Measurements from ENCODE around the gene KCNIP4. TPM values are rescaled to one million over a fixed set of nuclear protein-coding genes. Genes with fewer than 3 reads are reported as not detected.

KCNIP4 gene
- total and polyA plus RNA-seq, 10 of the 15 experiments (the other 5 are each of a cell fraction or from before 2014, with no cell fraction given) = 0.03 to 0.23 (median 0.13) TPM; not detected in 7

GRCh38 chr4:20859097-20859781 lies 1089.3 kb downstream of the KCNIP4 start:
- ChIA-PET SMC1A (ENCODE audit: uncharacterized antibody, unreplicated experiment) (no interaction called here), RAD21 (ENCODE audit: unreplicated experiment) (no interaction called here), POLR2A (no interaction called here), CTCF (no interaction called here)
- Histone ChIP-seq H3K9ac (ENCODE audit: control insufficient read depth, insufficient read depth, low read length) (no peak overlapping the region), H3K4me2 (ENCODE audit: control insufficient read depth, insufficient read depth) (no peak overlapping the region), H3K9me3 (replicated peaks; ENCODE audit: control insufficient read depth, insufficient read depth, low read length) (no peaks in the 10 kb centered on the region), H3K27ac (ENCODE audit: control insufficient read depth, insufficient read depth) (no peak overlapping the region), H4K20me1 (ENCODE audit: control insufficient read depth, insufficient read depth) (no peaks in the 10 kb centered on the region), H2AFZ (ENCODE audit: control insufficient read depth, low read depth, low read length) (no peak overlapping the region), H3K36me3 (ENCODE audit: control insufficient read depth in 2 of 2, insufficient read depth in 2 of 2, low read length in 1 of 2) (no peaks in the 10 kb centered on the region), H3K27me3 (replicated peaks in 1 of 2; ENCODE audit: control insufficient read depth in 2 of 2, insufficient read depth in 2 of 2, low read length in 1 of 2) (no peaks in the 10 kb centered on the region), H3K4me1 (ENCODE audit: control insufficient read depth, insufficient read depth, low read length) (no peaks in the 10 kb centered on the region), H3K4me3 (no peak overlapping the region), H3K79me2 (ENCODE audit: control insufficient read depth, insufficient read depth, low read length) (no peaks in the 10 kb centered on the region)
- 33% methylated on average over 8 of the region's 8 CpGs for WGBS (ENCODE audit: insufficient coverage, insufficient replicate concordance, low lambda C conversion rate, missing lambda C conversion rate)
- ATAC-seq (no peak), FAIRE-seq (no peak), DNase-seq (ENCODE audit: low read depth, low spot score) (no peak)
- in situ Hi-C loops (cut with MboI) = no loop called here
- intact Hi-C loops (cut with micrococcal nuclease; ENCODE audit: unreplicated experiment) = no loop called here
- TF ChIP-seq ZNF274 (IDR thresholded peaks at IDR 0.05; ENCODE audit: insufficient read depth, insufficient read length) (no peak), BCL11A (IDR thresholded peaks at IDR 0.05; ENCODE audit: low read depth, low read length) (no peak), ASH2L (IDR thresholded peaks at IDR 0.05; ENCODE audit: borderline replicate concordance, low read depth) (no peak), ZNF384 (IDR thresholded peaks at IDR 0.05; ENCODE audit: borderline replicate concordance, low read depth, low read length) (no peak), E2F8 (IDR thresholded peaks at IDR 0.05; ENCODE audit: low read depth, partially characterized antibody) (no peak), NR2F1 (conservative IDR thresholded peaks at IDR 0.05) (no peak), EGR1 (IDR thresholded peaks at IDR 0.05; ENCODE audit: borderline replicate concordance in 1 of 2, low read depth in 2 of 2, low read length in 2 of 2) (no peak), NR2C2 (IDR thresholded peaks at IDR 0.05; ENCODE audit: borderline replicate concordance, control insufficient read depth, insufficient read length, low read depth) (no peak)
- no TSS peak for BruUV-seq (replicated peaks)

All from GM12878 (cell line).